SK-N-SH treated with all-trans-retinoic acid at 6 μM for 48 hours (cell line): Measurements from ENCODE around the gene RASA2.

Source experiments
- ATAC-seq: fragments of 200-7000 bp; cut with Tn5 transposase; 3 replicates; pipeline ENCODE4 v1.9.1; 2020; ENCODE audit warnings: mild to moderate bottlenecking, moderate library complexity
- ARNTL ChIP-seq: fragments of 450-650 bp; formaldehyde crosslinking; IDR thresholded peaks from 2 replicates; pipeline ENCODE4 v1.5.0; 2020; ENCODE audit warnings: low read depth, mild to moderate bottlenecking, moderate library complexity, borderline replicate concordance
- BACH2 ChIP-seq: fragments of 250-450 bp; sonication (Bioruptor Pico); IDR thresholded peaks from 2 replicates; pipeline ENCODE4 v1.9.0; 2021; ENCODE audit warnings: mild to moderate bottlenecking, borderline replicate concordance
- CSDC2 ChIP-seq: fragments of 250-450 bp; sonication (Bioruptor Pico); IDR thresholded peaks from 2 replicates; pipeline ENCODE4 v1.5.0; 2020; ENCODE audit warnings: mild to moderate bottlenecking, moderate library complexity
- ESRRG ChIP-seq: fragments of 250-450 bp; sonication (Bioruptor Pico); IDR thresholded peaks from 2 replicates; pipeline ENCODE4 v1.6.1; 2021; ENCODE audit warnings: mild to moderate bottlenecking
- GLIS3 ChIP-seq: fragments of 250-450 bp; sonication (Bioruptor Pico); IDR thresholded peaks from 2 replicates; pipeline ENCODE4 v1.5.0; 2020; ENCODE audit warnings: mild to moderate bottlenecking, moderate library complexity
- ISL1 ChIP-seq: fragments of 250-450 bp; sonication (Bioruptor Pico); IDR thresholded peaks from 2 replicates; pipeline ENCODE4 v2.1.2; 2022; ENCODE audit warnings: mild to moderate bottlenecking, moderate library complexity
- OSR1 ChIP-seq: fragments of 250-450 bp; sonication (Bioruptor Pico); IDR thresholded peaks from 2 replicates; pipeline ENCODE4 v1.8.0; 2022; ENCODE audit warnings: moderate library complexity, mild to moderate bottlenecking, inconsistent platforms
- PPARA ChIP-seq: fragments of 250-450 bp; sonication (Bioruptor Pico); IDR thresholded peaks from 2 replicates; pipeline ENCODE4 v1.5.0; 2020; ENCODE audit warnings: mild to moderate bottlenecking, borderline replicate concordance
- SNAI2 ChIP-seq: fragments of 250-450 bp; sonication (Bioruptor Pico); IDR thresholded peaks from 2 replicates; pipeline ENCODE4 v1.5.0; 2020; ENCODE audit warnings: mild to moderate bottlenecking, moderate library complexity
- TCF4 ChIP-seq: fragments of 250-450 bp; sonication (Bioruptor Pico); IDR thresholded peaks from 2 replicates; pipeline ENCODE4 v1.8.0; 2021; ENCODE audit warnings: mild to moderate bottlenecking, moderate library complexity, borderline replicate concordance
- TOX ChIP-seq: fragments of 250-450 bp; sonication (Bioruptor Pico); IDR thresholded peaks from 2 replicates; pipeline ENCODE4 v1.8.0; 2021; ENCODE audit warnings: mild to moderate bottlenecking, moderate library complexity, borderline replicate concordance
- ZC3H10 ChIP-seq: fragments of 250-450 bp; sonication (Bioruptor Pico); IDR thresholded peaks from 2 replicates; pipeline ENCODE4 v1.5.1; 2021; ENCODE audit warnings: mild to moderate bottlenecking, moderate library complexity
- ZFP3 ChIP-seq: fragments of 250-450 bp; sonication (Bioruptor Pico); IDR thresholded peaks from 2 replicates; pipeline ENCODE4 v1.5.0; 2020; ENCODE audit warnings: mild to moderate bottlenecking, moderate library complexity
- ZFP30 ChIP-seq: fragments of 450-650 bp; formaldehyde crosslinking; IDR thresholded peaks from 2 replicates; pipeline ENCODE4 v1.5.0; 2022; ENCODE audit warnings: mild to moderate bottlenecking, moderate library complexity
- ZNF565 ChIP-seq: fragments of 450-650 bp; formaldehyde crosslinking; conservative IDR thresholded peaks from 2 replicates; pipeline ENCODE4 v1.5.0; 2020; ENCODE audit warnings: low read depth, mild to moderate bottlenecking, moderate library complexity
- ZNF70 ChIP-seq: fragments of 450-650 bp; formaldehyde crosslinking; IDR thresholded peaks from 2 replicates; pipeline ENCODE4 v1.5.0; 2020; ENCODE audit warnings: mild to moderate bottlenecking, moderate library complexity
- ZNF8 ChIP-seq: fragments of 450-650 bp; formaldehyde crosslinking; IDR thresholded peaks from 2 replicates; pipeline ENCODE4 v1.5.0; 2020; ENCODE audit warnings: mild to moderate bottlenecking, moderate library complexity
- TF ChIP-seq, protein P1 (sequence below): fragments of 250-450 bp; sonication (Bioruptor Pico); IDR thresholded peaks from 2 replicates; pipeline ENCODE4 v1.8.0; 2021; ENCODE audit warnings: low read depth, mild to moderate bottlenecking, moderate library complexity, borderline replicate concordance
- TF ChIP-seq, protein P2 (sequence below): fragments of 250-450 bp; sonication (Bioruptor Pico); IDR thresholded peaks from 2 replicates; pipeline ENCODE4 v1.5.1; 2021; ENCODE audit warnings: mild to moderate bottlenecking, moderate library complexity
- TF ChIP-seq, protein P3 (sequence below): fragments of 250-450 bp; sonication (Bioruptor Pico); IDR thresholded peaks from 2 replicates; pipeline ENCODE4 v1.5.0; 2020; ENCODE audit warnings: mild to moderate bottlenecking, moderate library complexity

RASA2 gene

DNA sequence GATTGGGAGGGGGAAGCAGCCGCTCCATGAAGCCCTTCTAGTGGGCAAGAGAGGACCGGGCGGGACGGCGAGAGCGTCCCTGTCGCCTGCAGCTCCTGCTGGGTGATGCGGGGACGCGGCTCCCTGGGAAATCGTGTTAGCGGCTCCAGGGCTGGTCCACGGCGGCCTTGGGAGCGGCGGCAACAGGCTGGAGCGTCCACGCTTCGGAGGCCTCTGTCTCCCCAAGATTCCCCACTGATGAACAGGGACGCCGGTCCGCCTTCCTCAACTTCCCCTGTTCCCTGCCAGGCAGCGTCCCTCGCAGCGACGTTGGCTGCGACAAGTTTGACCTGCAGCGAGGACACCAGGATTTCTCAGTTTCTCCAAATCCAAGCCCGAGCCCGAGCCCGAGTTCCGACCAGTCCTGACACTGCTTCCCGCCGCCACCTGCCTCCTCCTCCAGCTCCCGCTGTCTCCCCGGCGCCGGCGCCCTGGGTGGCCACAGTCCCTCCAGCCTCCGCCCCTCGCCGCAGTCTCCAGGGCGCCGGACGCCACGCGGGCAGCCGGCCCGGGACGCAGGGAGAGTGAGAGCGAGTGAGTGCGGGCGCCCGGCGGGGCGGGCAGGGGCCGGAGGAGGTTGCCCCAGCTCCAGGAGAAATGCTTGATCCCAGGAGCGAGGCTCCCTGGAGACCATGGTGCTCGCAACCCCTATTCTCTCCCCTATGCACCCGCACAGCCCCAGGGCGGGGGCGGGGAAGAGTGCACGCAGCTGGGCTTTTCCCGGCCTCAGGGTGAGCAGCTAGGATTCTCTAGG is 173.2 kb downstream of the RASA2 start:
- peak; percentile 96 for ATAC-seq

DNA sequence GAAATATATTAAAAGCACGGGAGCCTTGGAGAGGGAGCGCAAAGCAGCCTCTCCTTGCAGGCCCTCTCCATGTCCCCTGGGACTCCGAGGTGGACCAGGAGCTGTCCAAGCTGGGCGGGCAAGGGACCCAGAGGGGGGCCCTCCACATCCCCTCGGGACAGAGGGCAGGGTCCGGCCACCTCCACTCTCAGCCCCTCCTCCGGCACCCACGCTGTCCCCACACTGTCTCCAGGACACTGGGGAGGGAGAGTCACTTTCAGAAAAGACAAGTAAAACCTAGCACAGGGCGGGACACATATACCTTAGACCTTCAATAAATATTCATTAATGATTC is 173.8 kb downstream of the RASA2 start:
- TF ChIP-seq CSDC2 (CRISPR knock-in tag) (no peak), BACH2 (CRISPR knock-in tag) (no peak), PPARA (CRISPR knock-in tag) (no peak), ARNTL (no peak), ZFP30 (CRISPR knock-in tag) (no peak), GLIS3 (CRISPR knock-in tag) (no peak), ZC3H10 (CRISPR knock-in tag) (no peak), ISL1 (CRISPR knock-in tag) (no peak), ZFP3 (CRISPR knock-in tag) (no peak), TCF4 (CRISPR knock-in tag) (no peak), ZNF70 (no peak), ZNF8 (CRISPR knock-in tag) (no peak), OSR1 (no peak)
- TF ChIP-seq, protein P1, sequence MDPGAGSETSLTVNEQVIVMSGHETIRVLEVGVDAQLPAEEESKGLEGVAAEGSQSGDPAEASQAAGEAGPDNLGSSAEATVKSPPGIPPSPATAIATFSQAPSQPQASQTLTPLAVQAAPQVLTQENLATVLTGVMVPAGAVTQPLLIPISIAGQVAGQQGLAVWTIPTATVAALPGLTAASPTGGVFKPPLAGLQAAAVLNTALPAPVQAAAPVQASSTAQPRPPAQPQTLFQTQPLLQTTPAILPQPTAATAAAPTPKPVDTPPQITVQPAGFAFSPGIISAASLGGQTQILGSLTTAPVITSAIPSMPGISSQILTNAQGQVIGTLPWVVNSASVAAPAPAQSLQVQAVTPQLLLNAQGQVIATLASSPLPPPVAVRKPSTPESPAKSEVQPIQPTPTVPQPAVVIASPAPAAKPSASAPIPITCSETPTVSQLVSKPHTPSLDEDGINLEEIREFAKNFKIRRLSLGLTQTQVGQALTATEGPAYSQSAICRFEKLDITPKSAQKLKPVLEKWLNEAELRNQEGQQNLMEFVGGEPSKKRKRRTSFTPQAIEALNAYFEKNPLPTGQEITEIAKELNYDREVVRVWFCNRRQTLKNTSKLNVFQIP (CRISPR knock-in tag) = no peak
- TF ChIP-seq, protein P2, sequence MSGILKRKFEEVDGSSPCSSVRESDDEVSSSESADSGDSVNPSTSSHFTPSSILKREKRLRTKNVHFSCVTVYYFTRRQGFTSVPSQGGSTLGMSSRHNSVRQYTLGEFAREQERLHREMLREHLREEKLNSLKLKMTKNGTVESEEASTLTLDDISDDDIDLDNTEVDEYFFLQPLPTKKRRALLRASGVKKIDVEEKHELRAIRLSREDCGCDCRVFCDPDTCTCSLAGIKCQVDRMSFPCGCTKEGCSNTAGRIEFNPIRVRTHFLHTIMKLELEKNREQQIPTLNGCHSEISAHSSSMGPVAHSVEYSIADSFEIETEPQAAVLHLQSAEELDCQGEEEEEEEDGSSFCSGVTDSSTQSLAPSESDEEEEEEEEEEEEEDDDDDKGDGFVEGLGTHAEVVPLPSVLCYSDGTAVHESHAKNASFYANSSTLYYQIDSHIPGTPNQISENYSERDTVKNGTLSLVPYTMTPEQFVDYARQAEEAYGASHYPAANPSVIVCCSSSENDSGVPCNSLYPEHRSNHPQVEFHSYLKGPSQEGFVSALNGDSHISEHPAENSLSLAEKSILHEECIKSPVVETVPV (CRISPR knock-in tag) = no peak
- TF ChIP-seq, protein P3, sequence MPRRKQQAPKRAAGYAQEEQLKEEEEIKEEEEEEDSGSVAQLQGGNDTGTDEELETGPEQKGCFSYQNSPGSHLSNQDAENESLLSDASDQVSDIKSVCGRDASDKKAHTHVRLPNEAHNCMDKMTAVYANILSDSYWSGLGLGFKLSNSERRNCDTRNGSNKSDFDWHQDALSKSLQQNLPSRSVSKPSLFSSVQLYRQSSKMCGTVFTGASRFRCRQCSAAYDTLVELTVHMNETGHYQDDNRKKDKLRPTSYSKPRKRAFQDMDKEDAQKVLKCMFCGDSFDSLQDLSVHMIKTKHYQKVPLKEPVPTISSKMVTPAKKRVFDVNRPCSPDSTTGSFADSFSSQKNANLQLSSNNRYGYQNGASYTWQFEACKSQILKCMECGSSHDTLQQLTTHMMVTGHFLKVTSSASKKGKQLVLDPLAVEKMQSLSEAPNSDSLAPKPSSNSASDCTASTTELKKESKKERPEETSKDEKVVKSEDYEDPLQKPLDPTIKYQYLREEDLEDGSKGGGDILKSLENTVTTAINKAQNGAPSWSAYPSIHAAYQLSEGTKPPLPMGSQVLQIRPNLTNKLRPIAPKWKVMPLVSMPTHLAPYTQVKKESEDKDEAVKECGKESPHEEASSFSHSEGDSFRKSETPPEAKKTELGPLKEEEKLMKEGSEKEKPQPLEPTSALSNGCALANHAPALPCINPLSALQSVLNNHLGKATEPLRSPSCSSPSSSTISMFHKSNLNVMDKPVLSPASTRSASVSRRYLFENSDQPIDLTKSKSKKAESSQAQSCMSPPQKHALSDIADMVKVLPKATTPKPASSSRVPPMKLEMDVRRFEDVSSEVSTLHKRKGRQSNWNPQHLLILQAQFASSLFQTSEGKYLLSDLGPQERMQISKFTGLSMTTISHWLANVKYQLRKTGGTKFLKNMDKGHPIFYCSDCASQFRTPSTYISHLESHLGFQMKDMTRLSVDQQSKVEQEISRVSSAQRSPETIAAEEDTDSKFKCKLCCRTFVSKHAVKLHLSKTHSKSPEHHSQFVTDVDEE = no peak
- TF ChIP-seq, all 23 proteins: peak for 0
- ATAC-seq = no peak

More for the DNA sequence above, 173.2 kb downstream of the RASA2 start:
- no peak for TF ChIP-seq ZNF70
- TF ChIP-seq OSR1 = no peak
- TF ChIP-seq, protein P1 (CRISPR knock-in tag) = no peak
- TF ChIP-seq PPARA (CRISPR knock-in tag) = no peak
- no peak for TF ChIP-seq TOX (CRISPR knock-in tag)
- TF ChIP-seq ESRRG (CRISPR knock-in tag) = no peak

DNA sequence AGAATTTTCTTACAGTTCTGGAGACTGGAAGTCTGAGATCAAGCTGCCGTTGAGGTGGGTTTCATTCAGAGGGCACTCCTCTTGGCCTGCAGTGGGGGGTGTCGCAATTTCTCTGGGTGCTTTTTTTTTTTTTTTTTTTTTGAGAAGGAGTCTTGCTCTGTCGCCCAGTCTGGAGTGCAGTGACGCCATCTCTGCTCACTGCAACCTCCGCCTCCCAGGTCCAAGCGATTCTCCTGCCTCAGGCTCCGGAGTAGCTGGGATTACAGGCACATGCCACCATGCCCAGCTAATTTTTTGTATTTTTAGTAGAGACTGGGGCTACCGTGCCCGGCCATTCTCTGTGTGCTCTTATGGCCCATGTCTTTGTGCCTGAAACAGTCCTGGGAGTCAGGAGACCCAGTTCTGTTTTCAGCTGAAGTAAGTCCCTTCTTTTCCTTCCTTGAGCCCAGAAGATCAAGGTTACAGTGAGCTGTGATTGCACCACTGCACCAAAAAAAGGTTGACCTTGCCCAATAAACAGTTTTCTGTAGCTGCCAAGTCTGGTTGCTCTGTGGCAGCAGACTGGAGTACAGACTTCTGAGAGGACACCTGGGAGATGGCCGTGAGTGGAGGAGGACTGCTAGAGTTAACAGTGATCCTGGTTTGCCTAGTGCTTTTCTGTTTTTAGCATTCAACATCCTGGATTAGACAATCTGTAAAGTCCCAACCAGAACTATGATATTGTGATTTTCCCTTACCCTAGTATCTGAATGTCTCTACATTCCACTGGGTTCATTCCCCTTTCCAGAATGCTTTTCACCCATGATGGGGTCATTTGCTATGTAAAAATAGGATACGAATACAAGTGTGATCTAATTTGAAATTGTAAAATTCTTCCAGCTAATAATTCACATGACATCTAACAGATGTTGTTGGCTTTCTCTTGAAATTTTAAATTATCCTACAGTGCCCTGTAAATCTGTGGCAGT is 174.7 kb downstream of the RASA2 start:
- ATAC-seq = no peak
- TF ChIP-seq, protein P3 = no peak
- TF ChIP-seq, protein P1 (CRISPR knock-in tag) = no peak
- no peak for TF ChIP-seq GLIS3 (CRISPR knock-in tag)
- no peak for TF ChIP-seq ARNTL
- no peak for TF ChIP-seq ZNF565 (CRISPR knock-in tag)
- no peak for TF ChIP-seq ZNF8 (CRISPR knock-in tag)
- TF ChIP-seq ISL1 (CRISPR knock-in tag) = no peak
- no peak for TF ChIP-seq ESRRG (CRISPR knock-in tag)
- no peak for TF ChIP-seq SNAI2 (CRISPR knock-in tag)
- no peak for TF ChIP-seq PPARA (CRISPR knock-in tag)
- no peak for TF ChIP-seq ZFP30 (CRISPR knock-in tag)
